ENCODE results near the gene RNU6-9. TPM values are rescaled to one million over a fixed set of nuclear protein-coding genes. Genes with fewer than 3 reads are reported as not detected.

The RNU6-9 gene
- total RNA-seq, 4 donors from 2014 or later = not detected

DNA sequence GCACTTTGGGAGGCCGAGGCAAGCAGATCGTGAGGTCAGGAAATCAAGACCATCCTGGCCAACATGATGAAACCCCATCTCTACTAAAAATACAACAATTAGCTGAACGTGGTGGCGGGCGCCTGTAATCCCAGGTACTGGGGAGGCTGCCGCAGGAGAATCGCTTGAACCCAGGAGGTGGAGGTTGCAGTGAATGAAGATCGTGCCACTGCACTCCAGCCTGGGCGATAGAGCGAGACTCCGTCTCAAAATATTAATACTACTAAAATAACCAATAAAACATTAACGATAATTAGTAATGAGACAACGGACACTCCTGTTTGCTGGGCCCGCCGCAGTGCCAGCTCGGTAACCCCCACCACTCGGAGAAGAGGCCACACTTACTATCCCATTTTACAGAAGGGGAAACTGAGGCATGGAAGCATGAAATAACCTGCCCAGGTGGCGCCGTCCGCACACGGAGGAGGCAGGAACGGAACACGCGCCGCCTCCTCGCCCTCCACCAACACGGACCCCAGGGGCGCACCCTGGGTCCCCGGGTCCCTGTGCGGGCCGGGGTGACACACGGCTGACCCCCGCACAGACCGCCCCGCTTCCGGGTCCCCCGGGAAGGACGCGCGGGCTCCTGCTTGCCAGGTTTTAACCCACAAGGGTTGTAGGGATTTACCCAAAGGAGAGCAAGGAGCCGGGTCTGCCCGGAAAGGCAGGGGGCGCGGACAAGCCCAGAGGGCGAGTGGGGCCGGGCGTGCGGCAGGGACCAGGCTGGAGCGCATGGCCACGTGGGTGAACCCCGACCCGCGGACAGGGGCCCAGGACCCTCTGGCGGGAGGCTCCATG, 18.1 kb downstream of the RNU6-9 start:
- H3K4me3 ChIP-seq = peak overlapping the region in 1 of 4 donors; percentile 87
- H3K27ac ChIP-seq = peak overlapping the region in 1 of 4 donors; percentile 29
- peaks cover 0 to under 1% of the 10 kb centered on the region in 2 donors for H3K27me3 ChIP-seq
- 82 to 85% methylated on average over 48 to 50 of the region's 54 CpGs for WGBS, 2 donors
- no peaks in the 10 kb centered on the region for H3K9me3 ChIP-seq
- DNase-seq (ENCODE audit: low spot score in 2 of 2) = no peak
- H3K4me1 ChIP-seq = peaks cover 0 to 31% (median 14%) of the 10 kb centered on the region in 4 donors
- no peaks in the 10 kb centered on the region for H3K36me3 ChIP-seq
- TF ChIP-seq EP300 (IDR thresholded peaks at IDR 0.05) (no peak), POLR2A (IDR thresholded peaks at IDR 0.05) (no peak)
- TF ChIP-seq, protein P1, sequence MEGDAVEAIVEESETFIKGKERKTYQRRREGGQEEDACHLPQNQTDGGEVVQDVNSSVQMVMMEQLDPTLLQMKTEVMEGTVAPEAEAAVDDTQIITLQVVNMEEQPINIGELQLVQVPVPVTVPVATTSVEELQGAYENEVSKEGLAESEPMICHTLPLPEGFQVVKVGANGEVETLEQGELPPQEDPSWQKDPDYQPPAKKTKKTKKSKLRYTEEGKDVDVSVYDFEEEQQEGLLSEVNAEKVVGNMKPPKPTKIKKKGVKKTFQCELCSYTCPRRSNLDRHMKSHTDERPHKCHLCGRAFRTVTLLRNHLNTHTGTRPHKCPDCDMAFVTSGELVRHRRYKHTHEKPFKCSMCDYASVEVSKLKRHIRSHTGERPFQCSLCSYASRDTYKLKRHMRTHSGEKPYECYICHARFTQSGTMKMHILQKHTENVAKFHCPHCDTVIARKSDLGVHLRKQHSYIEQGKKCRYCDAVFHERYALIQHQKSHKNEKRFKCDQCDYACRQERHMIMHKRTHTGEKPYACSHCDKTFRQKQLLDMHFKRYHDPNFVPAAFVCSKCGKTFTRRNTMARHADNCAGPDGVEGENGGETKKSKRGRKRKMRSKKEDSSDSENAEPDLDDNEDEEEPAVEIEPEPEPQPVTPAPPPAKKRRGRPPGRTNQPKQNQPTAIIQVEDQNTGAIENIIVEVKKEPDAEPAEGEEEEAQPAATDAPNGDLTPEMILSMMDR (IDR thresholded peaks at IDR 0.05) = no peak

GRCh38 chr19:912181-913079, 19.1 kb downstream of the RNU6-9 start:
- WGBS, 2 donors = 1 to 4% methylated on average over 23 to 45 of the region's 69 CpGs
- H3K36me3 ChIP-seq = no peaks in the 10 kb centered on the region
- H3K4me3 ChIP-seq = peak overlapping the region; percentile 66 to 89 (median 78)
- H3K9me3 ChIP-seq = no peaks in the 10 kb centered on the region
- H3K4me1 ChIP-seq = peaks cover 0 to 40% (median 21%) of the 10 kb centered on the region in 4 donors
- H3K27ac ChIP-seq = peak overlapping the region; percentile 80 to 97 (median 92)
- TF ChIP-seq, protein P1 (IDR thresholded peaks at IDR 0.05) = no peak
- TF ChIP-seq EP300 (IDR thresholded peaks at IDR 0.05) (no peak), POLR2A (IDR thresholded peaks at IDR 0.05) (no peak)
- DNase-seq (ENCODE audit: low spot score in 2 of 2) = no peak
- H3K27me3 ChIP-seq = peaks cover 0 to 10% of the 10 kb centered on the region in 2 donors

GRCh38 chr19:913080-913748, 19.9 kb downstream of the RNU6-9 start, which contains the start of gene R3HDM4:
Gene R3HDM4 (minus strand): TSS chr19:913219. CDS start chr19:913157, 62 bp downstream.
- Histone ChIP-seq H3K27ac (peak within 1 kb of the TSS; percentile 89 to 97 (median 94)), H3K4me1 (peaks cover 0 to 48% (median 26%) of the 10 kb centered on the region in 4 donors), H3K9me3 (no peaks in the 10 kb centered on the region), H3K4me3 (peak within 1 kb of the TSS; percentile 73 to 100 (median 88)), H3K27me3 (peaks cover 0 to 18% of the 10 kb centered on the region in 2 donors), H3K36me3 (no peaks in the 10 kb centered on the region)
- WGBS, 2 donors = 1 to 2% methylated on average over 35 to 45 of the region's 76 CpGs
- TF ChIP-seq EP300 (IDR thresholded peaks at IDR 0.05) (peak in 1 of 2 donors; percentile 48), POLR2A (IDR thresholded peaks at IDR 0.05) (peak in 1 of 2 donors; percentile 66)
- TF ChIP-seq, protein P1 (IDR thresholded peaks at IDR 0.05) = peak in 1 of 5 experiments; percentile 15
- DNase-seq (ENCODE audit: low spot score in 2 of 2) = peak; percentile 67 to 68

GRCh38 chr19:916645-917322, 23.5 kb downstream of the RNU6-9 start:
- Histone ChIP-seq H3K4me1 (peaks cover 0 to 64% (median 29%) of the 10 kb centered on the region in 4 donors), H3K4me3 (peak overlapping the region; percentile 1 to 35 (median 20)), H3K36me3 (no peaks in the 10 kb centered on the region), H3K27me3 (peaks cover 3 to 50% of the 10 kb centered on the region in 2 donors), H3K9me3 (no peaks in the 10 kb centered on the region), H3K27ac (no peak overlapping the region)
- no peak for TF ChIP-seq POLR2A (IDR thresholded peaks at IDR 0.05)
- no peak for TF ChIP-seq EP300 (IDR thresholded peaks at IDR 0.05)
- TF ChIP-seq, protein P1 (IDR thresholded peaks at IDR 0.05) = no peak
- DNase-seq (ENCODE audit: low spot score in 2 of 2) = no peak
- 18 to 23% methylated on average over 28 to 33 of the region's 35 CpGs for WGBS, 2 donors

All from tibial nerve (tissue), 4 donors.